ENCODE measurements around the gene FXR2.
"Not testable (repeated sequence)": the region's sequence is repeated elsewhere in the genome, so short reads cannot be mapped to it uniquely, and the experiment has no call there.

Gene FXR2

GRCh38 chr17:7627250-7628121, 12.8 kb upstream of the FXR2 start, which contains the start of gene SAT2:
SAT2 (minus strand) TSS chr17:7627821; CDS start chr17:7627635, 186 bp downstream.
- peak; percentile 89 to 90 for DNase-seq

- no peak for DNase-seq
Measured at GRCh38 chr17:7626956-7627249, 12.2 kb upstream of the FXR2 start.

GRCh38 chr17:7626307-7626706, 11.6 kb upstream of the FXR2 start:
- peak; percentile 74 to 75 for DNase-seq

GRCh38 chr17:7625749-7626148, 11.1 kb upstream of the FXR2 start:
- not testable (repeated sequence) for DNase-seq

GRCh38 chr17:7623661-7624060, 9.0 kb upstream of the FXR2 start:
- no peak for DNase-seq

- DNase-seq, result no peak
Measured at GRCh38 chr17:7620835-7621234, 6.1 kb upstream of the FXR2 start.

- no peak for DNase-seq
Measured at GRCh38 chr17:7618608-7619007, 3.9 kb upstream of the FXR2 start.

GRCh38 chr17:7615265-7615747, 609 bp upstream of the FXR2 start:
- no peak for DNase-seq

- DNase-seq, result no peak
Measured at GRCh38 chr17:7613769-7614424, 800 bp downstream of the FXR2 start.

- DNase-seq, result no peak
Measured at GRCh38 chr17:7612294-7612640, 2.4 kb downstream of the FXR2 start.

- DNase-seq, result no peak
Measured at GRCh38 chr17:7611635-7612293, 2.9 kb downstream of the FXR2 start.

GRCh38 chr17:7610641-7611040, 4.1 kb downstream of the FXR2 start:
- DNase-seq, result no peak

- DNase-seq, result no peak
Measured at GRCh38 chr17:7606280-7606679, 8.4 kb downstream of the FXR2 start.

- not testable (repeated sequence) for DNase-seq
Measured at GRCh38 chr17:7597561-7597960, 17.1 kb downstream of the FXR2 start.

GRCh38 chr17:7593296-7593695, 21.4 kb downstream of the FXR2 start:
- DNase-seq, result no peak

- DNase-seq, result no peak
Measured at GRCh38 chr17:7592422-7593021, 22.2 kb downstream of the FXR2 start.

- no peak for DNase-seq
Measured at GRCh38 chr17:7591596-7591995, 23.1 kb downstream of the FXR2 start.

- no peak for DNase-seq
Measured at GRCh38 chr17:7590743-7591142, 24.0 kb downstream of the FXR2 start.

GRCh38 chr17:7589891-7590691, 24.6 kb downstream of the FXR2 start, which contains the start of gene SOX15:
SOX15 (minus strand) TSS chr17:7590094; CDS start chr17:7589676, 418 bp downstream.
- no peak for DNase-seq

GRCh38 chr17:7589204-7589868, 25.4 kb downstream of the FXR2 start:
- DNase-seq, result peak; percentile 62 to 84

GRCh38 chr17:7588553-7589203, 26.0 kb downstream of the FXR2 start:
- DNase-seq, result no peak
